GM15510 (cell line): Measurements from ENCODE around the gene SYT1.

Experiments
- POLR2A ChIP-seq: IDR thresholded peaks from 3 replicates; pipeline ENCODE4 v1.6.1; 2011; ENCODE audit warnings: borderline replicate concordance; ENCODE audit not compliant: insufficient read length; ENCODE audit errors: extremely low read depth

Gene SYT1

DNA sequence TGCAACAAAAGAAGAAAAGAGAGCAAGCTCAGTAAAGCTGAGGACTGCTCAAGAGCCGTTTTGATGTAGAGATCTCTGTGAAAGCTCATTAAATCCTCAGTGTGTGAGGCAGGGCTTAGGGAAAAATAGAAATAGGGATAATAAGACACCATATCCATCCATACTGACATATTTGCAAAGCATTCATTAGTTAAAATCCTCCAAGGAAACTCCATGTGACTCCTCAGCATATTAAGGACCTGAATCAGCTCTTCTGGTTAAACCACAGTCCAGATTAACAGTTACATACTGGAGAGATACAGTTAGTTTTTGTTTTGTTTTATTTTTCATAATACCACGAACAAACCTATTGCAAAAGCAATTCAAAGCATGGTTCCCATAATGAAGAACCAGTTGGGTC is 538.0 kb downstream of the SYT1 start:
- no peak for TF ChIP-seq POLR2A

DNA sequence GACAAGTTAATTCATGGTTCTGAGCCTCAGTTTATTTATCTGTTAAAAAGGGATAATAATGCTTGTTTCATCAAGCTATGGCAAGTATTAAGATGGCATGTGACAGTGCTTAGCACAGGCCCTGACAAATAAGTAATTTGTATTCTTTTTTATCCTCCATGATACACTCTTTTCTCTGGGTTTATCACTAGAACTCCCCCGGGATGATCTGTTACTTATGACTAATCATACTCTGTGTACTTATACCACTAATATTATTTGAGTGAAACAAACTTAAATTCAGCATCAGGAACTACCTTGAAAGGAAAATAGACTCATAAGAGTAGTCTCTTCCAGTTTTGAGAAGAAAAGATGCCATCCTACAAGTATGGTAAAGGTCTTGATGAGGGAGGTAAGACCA is 542.4 kb downstream of the SYT1 start:
- TF ChIP-seq POLR2A: no peak

DNA sequence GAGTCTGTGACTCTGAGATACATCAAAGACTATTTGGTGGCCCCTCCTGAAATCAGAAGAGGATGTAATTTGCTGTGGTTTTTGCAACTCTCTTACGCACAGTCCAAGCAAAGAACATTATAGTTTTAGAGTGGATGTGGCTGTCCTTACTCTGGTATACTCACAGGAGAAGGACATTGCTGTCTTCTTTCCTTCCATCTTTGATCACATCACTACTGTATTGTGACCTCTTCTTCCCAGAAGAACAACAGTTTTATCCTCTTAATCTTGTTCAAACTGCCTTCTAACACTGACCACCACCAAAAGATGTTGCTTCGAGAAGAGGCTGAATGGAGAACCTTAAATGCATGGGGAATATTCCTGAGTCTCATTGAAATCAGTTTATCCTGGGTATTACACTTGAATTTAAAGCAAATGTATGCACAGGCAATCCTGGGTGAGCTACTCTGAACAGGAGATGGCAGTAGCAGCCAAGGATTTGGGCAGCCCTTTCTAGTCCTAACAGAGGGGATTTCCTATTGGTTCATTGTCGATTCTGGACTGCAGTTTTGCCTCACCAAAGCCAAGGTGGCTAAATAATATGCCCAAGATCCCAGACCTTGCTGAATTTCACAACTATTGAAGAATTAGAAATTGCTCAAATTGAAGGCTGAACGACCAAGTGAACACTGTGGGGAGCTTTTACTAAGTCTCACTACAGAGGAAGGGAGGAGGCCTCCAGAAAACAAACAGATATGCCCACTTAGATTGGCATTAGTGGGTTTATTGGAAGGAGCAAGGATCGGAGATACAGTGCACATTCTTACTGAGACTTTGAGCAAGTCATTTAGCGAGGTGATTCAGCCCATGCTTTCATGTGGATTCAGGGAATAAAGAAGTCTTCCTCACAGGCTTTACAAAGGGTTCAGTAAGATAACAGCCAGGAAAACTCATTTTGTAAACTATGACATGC is 543.4 kb downstream of the SYT1 start:
- no peak for TF ChIP-seq POLR2A

DNA sequence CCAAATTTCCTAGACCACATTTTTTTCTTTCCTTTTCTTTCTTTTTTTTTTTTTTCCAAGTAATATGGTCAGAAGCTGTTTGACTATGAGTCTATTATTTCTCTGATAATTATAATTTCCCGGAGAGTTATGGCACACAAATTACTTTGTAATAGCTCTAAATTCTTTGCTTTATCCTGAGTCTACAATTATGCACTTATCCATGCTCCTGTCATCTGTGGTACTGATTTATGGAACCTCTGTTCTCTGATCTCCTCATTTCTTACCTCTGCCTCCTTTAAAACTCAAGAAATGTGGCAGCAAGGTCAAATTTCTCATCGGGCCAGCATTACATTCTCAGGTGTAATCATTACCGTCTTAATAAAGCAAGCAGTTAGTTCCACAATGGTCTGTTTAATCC is 544.1 kb downstream of the SYT1 start:
- no peak for TF ChIP-seq POLR2A

DNA sequence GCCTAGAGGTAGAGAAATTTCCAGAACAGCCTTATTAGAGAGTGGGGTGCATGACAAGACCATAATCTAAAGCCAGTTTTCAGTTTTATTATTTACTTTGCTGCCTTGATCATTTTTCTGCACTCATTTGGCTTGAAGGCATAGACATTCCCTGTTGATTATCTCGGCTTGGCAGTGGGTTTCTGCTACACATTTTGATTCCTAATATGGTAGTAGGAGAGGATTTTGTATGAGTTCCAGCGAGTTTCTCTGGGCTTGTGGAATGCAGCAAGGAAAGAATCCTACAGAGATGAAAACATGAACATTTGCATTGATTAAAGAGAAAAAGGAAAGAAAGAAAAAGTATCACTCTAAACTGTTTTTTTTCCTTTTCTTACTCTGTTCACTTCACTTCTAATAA is 545.0 kb downstream of the SYT1 start:
- no peak for TF ChIP-seq POLR2A

DNA sequence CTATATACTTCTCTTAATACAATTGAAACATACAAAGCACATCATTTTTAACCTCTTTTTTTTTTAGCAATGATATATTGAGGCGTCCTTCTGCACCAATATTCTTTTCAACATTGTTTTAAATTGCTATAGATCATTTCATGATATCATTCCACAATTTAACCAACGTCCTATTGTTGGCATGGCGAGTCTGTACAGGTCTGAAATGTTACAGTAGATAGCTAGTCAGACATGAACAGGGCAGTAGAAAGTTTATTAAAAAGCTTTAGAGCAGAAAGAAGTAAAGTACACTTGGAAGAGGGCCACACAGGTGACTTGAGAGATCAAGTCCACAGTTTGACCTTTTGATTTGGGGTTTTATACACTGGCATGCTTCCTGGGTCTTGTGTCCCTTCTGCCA is 547.2 kb downstream of the SYT1 start:
- no peak for TF ChIP-seq POLR2A

DNA sequence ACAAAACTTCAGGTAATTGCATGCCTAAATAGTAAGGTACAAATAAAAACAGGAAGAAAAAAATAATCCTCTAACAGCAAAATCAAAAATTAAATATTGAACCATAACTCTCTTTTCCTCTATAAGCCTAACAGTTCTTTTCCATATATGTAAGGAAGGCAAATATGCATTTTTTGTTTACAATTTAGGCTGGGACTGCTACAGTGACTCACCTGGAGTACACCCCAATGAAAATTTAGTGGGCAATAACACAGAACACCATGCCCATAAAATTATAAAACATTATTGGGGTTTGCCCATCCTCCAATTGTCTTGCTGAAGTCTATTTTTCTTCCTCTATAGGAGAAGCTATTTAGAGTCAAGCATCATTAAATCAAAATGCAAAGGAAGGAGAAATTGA is 549.2 kb downstream of the SYT1 start:
- no peak for TF ChIP-seq POLR2A

DNA sequence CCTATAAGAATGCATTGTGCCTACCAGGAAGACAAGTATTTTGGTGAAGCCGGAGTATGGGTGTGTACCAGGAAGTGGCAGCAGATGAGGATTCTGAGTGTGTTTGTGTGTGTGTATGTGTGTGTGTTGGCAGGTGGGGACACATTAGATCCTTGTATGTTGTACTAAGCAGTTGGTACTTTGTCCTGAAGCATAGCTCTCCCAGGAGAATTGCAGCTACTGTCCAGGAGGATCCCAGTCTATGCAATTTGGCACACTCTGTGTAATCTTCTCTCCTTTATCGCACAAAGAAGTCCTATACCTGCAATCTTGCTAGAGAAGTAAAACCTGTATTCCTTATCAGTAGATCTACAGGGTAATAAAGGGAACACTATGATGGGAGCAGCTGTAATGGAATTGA is 549.7 kb downstream of the SYT1 start:
- TF ChIP-seq POLR2A: no peak

DNA sequence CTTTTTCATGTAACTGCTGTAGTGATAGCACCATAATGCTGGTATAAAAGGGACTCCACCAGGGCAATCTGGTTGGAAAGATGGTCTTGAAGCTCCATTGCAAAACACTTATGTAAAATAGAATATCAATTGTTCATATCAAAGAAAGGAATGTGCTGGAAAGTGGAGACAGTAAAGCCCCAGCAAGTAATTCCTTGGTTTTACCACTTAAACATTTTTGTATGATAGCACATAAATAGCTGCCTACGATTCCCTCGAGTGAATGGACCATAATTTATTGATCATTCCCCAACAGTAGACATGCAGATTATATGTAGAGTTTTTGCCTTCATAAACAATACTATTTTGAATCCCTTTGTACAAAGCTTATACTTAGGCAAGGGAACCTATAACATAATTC is 550.7 kb downstream of the SYT1 start:
- TF ChIP-seq POLR2A: no peak

DNA sequence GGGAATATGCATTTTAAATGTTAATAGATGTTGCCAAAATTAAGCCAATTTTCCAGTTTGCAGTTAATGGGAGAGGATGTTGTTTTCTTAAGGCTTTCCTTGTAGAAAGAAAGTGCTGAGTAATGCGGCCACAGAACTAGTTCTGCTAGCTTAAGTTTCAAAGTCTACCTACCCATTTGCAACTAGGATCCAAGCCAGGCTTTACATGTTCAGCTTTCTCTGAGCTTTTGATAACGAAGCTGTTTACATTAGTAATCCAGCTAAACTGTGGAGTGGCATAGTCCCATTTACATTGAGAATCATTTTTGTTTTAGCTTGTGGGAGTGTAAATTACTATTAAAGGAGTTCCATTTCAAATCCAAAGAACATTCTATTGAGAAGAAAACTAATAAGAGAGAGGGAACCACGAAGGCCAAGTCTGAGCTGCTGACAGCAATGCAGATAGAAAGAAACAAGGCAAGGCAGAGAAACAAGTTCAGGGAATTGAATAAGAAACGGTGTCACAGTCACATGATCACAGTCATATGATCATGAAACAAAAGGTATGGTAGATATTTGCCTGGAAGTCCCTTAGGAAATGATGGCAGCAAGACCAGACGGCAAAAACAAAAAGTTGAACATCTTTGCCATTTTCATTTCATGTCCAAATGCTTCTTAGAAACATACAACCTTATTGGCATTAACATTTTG is 551.3 kb downstream of the SYT1 start:
- no peak for TF ChIP-seq POLR2A

DNA sequence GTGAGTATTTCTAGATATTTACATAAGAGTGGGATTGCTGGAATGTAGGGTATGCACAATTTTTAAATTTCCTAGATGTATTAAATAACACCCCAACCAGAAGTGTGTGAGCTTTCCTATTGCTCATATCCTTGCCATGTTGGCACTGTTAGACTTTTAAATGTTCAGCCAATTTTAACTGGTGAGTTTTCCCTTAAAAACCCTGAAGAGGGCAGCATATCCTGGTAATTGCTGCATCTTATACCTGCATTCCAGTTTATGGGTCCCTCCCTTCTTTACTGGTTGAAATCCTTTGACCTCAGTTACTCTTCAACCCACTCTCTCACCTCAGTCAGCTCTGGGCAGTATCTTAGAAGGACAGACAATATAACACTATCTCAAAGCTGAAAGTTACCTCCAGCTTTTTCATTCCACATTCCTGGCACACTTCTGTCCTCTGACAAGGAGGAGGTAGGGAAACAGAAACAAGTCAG is 555.6 kb downstream of the SYT1 start:
- TF ChIP-seq POLR2A: no peak

DNA sequence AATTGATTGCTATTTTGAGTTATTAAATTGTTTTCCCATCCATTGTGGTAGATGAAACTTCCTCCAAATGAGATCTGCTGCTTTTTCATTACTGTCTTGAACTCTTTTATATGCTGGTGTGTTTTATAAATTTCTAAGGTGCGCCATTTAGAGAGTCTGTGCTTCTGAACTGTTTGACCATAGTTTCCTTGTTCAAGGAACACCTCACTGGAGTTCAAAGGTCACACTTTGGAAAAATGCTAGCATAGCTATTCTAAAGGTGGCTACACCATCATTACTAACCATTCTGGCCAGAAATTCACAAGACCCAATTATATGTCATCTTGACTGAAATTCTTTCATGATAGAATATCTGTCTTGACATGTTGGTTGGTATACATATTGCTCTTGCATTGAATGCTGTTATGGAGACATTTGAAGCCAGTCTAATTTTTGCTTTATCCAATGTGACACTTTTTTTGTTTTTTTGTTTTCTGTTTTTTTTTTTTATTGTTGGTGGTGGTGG is 556.7 kb downstream of the SYT1 start:
- no peak for TF ChIP-seq POLR2A

DNA sequence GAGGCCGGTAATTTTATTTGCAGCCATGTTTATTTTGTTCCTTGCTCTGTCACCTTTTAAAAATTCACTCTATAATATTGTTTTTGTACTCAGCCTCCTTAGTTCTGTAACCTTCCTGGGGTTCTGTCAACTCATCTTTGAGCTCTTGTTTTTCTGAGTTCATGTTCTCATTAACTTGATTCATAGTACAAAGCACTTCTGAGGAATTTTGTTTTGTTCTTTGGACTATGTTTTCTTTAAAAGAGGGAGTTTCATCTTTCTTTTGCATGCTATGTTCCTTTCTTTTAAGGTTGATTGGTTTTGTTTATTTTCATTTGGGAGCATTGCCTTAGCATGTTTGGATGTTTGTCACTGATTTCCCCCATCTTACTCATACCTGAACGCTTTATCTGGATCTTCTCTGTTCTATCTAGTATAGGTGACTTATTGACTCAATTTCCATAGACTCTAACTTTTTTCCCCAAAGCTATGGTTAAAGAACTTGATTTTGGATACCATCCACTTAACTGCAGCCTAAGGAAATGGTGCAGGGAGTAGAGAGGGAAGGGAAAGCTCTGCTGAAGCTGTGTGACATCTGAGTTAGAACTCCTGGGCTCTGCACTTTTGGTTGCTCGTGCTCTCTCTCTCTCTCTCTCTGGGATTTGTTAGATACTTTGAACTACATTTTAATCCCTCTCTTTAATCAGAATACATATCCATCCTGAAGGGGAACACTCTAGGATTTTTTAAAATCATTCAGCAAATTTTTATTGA is 557.7 kb downstream of the SYT1 start:
- TF ChIP-seq POLR2A: no peak

DNA sequence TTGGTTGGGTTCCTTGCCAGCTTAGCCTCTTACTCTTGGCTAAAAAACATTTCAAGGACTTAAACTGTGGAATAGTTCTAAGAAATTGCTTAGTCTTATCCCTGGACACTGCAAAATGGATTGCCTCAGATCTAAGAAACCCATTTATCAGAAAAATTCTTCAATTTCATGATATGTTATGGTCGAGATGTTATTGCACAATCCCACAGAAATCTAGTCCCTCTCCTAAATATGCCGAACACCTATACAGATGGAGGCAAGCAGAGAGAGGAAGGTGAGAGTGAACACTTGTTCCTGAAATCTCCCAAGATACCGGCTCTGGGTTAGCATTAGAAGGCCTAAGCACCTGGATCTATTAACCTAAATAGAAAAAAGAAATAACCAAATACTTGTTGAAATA is 559.0 kb downstream of the SYT1 start:
- TF ChIP-seq POLR2A: no peak

DNA sequence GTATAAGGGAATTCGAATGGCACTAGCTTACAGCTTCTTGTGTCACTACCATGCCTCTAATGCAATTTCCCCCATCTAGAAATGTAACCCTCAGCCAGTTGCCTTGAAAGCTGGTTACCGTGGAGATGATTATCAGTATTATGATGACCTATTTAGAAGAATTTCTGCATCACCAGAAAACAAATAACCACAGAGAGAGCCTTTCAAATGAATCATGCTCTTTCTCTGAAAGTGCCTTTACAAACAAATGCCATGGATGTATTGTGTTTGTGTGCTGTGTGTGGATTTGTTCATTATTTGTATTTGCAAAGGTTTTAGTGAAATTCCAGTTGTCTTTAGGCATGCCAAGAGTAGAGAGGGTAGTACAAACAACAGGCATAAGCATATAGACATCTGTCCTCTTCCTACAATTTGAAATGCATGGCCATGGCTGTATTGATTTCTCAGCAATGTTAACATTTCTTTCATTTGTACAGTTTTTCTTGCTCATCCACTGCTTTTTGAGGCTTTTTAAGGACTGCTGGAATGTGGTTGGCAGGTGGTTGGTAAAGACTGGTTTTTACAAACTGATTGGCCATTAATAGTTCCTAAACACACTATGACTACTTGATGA is 559.6 kb downstream of the SYT1 start:
- TF ChIP-seq POLR2A: no peak

DNA sequence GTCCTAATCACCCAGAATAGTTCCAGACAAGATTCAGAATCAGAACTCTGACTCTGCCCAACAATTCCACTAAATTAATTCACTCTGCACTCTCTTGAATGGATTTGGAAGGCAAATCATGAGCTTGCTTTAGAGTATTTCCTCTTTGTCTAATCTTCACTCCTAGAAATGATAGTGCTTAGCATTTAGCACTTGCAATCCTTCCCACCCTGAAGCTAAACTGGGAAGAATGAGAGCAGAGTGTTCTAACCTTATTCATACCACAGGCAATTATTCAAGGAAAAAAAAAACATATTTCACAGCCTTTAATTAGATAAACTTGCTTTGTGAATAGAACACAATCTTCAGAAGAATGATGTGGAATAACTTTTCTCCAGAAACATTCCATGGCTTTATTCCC is 561.5 kb downstream of the SYT1 start:
- TF ChIP-seq POLR2A: no peak
